ENCODE results near the gene ATG13.

ATG13 gene

GRCh38 chr11:46607516-46607915 lies 9.8 kb upstream of the ATG13 start:
- DNase-seq (ENCODE audit: low spot score): no peak

- DNase-seq (ENCODE audit: low spot score): no peak
Observed at GRCh38 chr11:46609386-46609785, 8.0 kb upstream of the ATG13 start.

- DNase-seq (ENCODE audit: low spot score): no peak
Observed at GRCh38 chr11:46611526-46612304, 5.6 kb upstream of the ATG13 start.

GRCh38 chr11:46612326-46612725 lies 5.0 kb upstream of the ATG13 start:
- DNase-seq (ENCODE audit: low spot score): no peak

- no peak for DNase-seq (ENCODE audit: low spot score)
Observed at GRCh38 chr11:46615756-46616155, 1.6 kb upstream of the ATG13 start.

GRCh38 chr11:46616551-46617133 lies 711 bp upstream of the ATG13 start:
- no peak for DNase-seq (ENCODE audit: low spot score)

GRCh38 chr11:46617972-46618314 lies 590 bp downstream of the ATG13 start:
- DNase-seq (ENCODE audit: low spot score): no peak

- no peak for DNase-seq (ENCODE audit: low spot score)
Observed at GRCh38 chr11:46618837-46619236, 1.5 kb downstream of the ATG13 start.

GRCh38 chr11:46625406-46625805 lies 8.1 kb downstream of the ATG13 start:
- DNase-seq (ENCODE audit: low spot score): no peak

- no peak for DNase-seq (ENCODE audit: low spot score)
Observed at GRCh38 chr11:46628961-46629360, 11.6 kb downstream of the ATG13 start.

- DNase-seq (ENCODE audit: low spot score): no peak
Observed at GRCh38 chr11:46630237-46630636, 12.9 kb downstream of the ATG13 start.

GRCh38 chr11:46631676-46632075 lies 14.3 kb downstream of the ATG13 start:
- no peak for DNase-seq (ENCODE audit: low spot score)

GRCh38 chr11:46632502-46632901 lies 15.1 kb downstream of the ATG13 start:
- DNase-seq (ENCODE audit: low spot score): no peak

- DNase-seq (ENCODE audit: low spot score): no peak
Observed at GRCh38 chr11:46633291-46634217, 16.2 kb downstream of the ATG13 start.

- DNase-seq (ENCODE audit: low spot score): no peak
Observed at GRCh38 chr11:46635557-46636139, 18.3 kb downstream of the ATG13 start.

GRCh38 chr11:46637546-46637945 lies 20.2 kb downstream of the ATG13 start:
- DNase-seq (ENCODE audit: low spot score): no peak

GRCh38 chr11:46639197-46639839 lies 22.0 kb downstream of the ATG13 start:
- DNase-seq (ENCODE audit: low spot score): no peak

- DNase-seq (ENCODE audit: low spot score): no peak
Observed at GRCh38 chr11:46640036-46640788, 22.9 kb downstream of the ATG13 start.

- DNase-seq (ENCODE audit: low spot score): no peak
Observed at GRCh38 chr11:46641639-46642038, 24.3 kb downstream of the ATG13 start.

- DNase-seq (ENCODE audit: low spot score): no peak
Observed at GRCh38 chr11:46642627-46643335, 25.4 kb downstream of the ATG13 start.

- no peak for DNase-seq (ENCODE audit: low spot score)
Observed at GRCh38 chr11:46643531-46643930, 26.2 kb downstream of the ATG13 start.
